Stimulated activated CD4-positive, alpha-beta T cell treated with anti-CD3 and anti-CD28 coated beads, Interleukin-12 subunit alpha, Interleukin-12 subunit beta, amount 100 ng/mL, for 24 hours (primary cell): Measurements from ENCODE around the gene ZNF407.

Experiments
- DNase-seq, 2 experiments: peaks; one replicate each; pipeline ENCODE4 v3.0.0-alpha.2; 2020; ENCODE audit warnings: low read depth in 2 of 2

Gene ZNF407

DNA sequence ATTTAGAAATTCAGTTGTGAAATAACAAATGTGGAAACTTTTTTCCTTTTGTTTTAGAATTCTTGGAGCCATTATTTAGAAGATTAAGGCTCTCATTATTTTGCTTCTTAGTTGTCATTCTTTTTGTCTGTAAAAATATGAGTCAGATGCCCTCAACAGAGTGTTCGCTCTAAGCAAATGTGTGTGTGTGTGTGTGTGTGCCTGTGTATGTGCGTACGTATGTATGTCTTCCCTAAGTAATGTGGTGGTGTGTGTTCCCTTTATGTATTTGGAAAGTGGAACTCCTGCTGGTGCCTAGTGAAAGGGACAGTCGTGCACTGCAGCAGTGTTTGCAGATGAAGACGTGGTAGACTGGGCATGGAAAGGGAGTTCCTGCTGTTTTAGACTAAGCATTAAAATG is 27.5 kb downstream of the ZNF407 start:
- no peak for DNase-seq

DNA sequence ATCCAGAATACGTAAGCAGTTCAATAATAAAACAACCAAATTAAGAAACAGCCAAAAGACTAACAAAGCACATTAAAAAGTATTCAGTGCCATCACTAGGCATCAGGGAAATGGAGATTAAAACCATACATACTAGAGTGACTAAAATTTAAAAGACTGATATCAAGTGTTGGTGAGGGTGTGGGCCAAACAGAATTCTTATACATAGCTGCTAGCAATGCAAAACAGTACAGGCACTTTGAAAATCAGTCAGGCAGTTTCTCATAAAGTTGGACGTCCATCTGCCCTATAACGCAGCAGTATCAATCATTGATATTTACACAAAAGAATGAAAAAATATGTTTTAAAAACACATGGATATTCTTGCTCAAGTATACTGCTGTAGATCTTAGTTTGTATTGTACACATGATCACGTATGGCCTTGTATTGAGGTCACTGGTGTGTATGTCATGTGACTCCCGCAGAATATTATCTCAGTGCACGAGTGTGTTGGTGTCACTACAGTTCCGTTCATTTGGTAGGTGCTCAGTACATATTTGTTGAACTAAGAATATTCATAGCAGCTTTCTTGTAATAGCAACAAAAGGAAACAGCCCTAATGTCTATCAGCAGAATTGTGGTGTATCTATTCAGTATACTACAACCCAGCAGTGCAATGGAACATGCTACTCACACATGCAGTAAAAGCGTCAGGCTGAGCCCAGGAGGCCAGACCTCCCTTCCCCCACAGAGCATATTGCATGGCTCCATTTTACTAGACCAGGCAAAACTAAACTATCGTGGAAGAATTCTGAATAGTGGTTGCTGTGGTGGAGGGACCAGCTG is 28.6 kb downstream of the ZNF407 start:
- no peak for DNase-seq

DNA sequence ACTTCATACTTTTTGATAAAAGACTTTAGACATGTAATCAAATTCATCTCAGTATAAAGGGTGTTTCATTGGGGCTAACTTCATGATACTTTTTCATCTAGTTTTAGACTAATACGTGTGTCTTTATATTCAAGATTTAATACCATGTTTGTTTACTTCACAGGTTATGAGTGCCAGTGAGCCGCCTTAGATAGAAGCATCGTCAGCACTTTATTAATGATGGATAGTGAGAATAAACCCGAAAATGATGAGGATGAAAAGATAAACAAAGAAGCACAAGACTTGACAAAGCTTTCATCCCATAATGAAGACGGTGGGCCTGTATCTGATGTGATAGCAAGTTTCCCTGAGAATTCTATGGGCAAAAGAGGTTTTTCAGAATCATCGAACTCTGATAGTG is 33.1 kb downstream of the ZNF407 start:
- no peak for DNase-seq

DNA sequence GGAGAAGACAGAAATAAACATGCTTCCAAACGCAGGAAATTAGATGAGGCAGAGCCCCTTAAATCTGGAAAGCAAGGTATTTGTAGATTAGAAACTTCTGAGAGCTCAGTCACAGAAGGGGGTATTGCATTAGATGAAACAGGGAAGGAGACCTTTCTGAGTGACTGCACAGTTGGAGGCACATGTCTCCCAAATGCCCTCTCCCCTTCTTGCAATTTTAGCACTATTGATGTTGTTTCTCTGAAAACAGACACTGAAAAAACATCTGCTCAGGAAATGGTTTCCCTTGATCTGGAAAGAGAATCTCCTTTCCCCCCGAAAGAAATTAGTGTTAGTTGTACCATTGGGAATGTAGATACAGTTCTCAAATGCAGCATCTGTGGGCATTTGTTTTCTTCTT is 33.5 kb downstream of the ZNF407 start:
- no peak for DNase-seq

DNA sequence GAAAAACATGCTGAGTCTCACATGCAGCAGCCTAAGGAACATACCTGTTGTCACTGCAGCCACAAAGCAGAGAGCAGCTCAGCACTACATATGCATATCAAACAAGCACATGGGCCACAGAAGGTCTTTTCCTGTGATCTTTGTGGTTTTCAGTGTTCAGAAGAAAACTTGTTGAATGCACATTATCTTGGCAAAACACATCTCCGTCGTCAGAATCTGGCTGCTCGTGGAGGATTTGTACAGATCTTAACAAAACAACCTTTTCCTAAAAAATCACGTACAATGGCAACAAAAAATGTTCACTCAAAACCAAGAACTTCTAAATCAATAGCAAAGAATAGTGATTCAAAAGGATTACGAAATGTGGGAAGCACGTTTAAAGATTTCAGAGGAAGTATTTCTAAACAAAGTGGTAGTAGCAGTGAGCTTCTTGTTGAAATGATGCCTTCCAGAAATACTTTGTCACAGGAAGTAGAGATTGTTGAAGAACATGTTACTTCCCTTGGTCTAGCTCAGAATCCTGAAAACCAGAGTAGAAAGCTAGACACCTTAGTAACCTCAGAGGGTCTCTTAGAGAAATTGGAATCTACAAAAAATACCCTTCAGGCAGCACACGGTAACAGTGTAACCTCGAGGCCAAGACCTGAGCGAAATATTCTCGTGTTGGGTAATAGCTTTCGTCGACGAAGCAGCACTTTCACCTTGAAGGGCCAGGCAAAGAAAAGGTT is 34.1 kb downstream of the ZNF407 start:
- no peak for DNase-seq

DNA sequence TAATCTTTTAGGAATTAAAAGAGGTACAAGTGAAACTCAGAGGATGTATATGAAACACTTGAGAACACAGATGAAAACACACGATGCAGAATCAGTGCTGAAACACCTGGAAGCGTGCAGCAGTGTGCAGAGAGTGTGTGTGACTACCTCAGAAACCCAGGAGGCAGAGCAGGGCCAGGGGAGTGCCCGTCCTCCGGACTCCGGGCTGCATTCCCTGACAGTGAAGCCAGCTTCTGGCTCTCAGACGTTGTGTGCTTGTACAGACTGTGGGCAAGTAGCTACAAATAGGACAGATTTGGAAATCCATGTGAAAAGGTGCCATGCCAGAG is 34.6 kb downstream of the ZNF407 start:
- DNase-seq = no peak

DNA sequence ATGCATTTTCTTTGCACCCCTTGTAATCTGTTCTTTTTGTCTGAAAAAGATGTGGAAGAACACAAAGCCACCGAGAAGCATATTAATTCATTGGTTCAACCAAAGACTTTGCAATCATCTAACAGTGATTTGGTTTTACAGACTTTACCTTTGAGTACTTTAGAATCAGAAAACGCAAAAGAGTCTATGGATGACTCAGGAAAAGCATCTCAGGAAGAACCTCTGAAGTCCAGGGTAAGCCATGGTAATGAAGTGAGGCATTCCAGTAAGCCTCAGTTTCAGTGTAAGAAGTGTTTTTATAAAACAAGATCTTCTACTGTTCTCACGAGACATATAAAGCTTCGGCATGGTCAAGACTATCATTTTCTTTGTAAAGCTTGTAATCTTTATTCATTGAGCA is 35.2 kb downstream of the ZNF407 start:
- no peak for DNase-seq

DNA sequence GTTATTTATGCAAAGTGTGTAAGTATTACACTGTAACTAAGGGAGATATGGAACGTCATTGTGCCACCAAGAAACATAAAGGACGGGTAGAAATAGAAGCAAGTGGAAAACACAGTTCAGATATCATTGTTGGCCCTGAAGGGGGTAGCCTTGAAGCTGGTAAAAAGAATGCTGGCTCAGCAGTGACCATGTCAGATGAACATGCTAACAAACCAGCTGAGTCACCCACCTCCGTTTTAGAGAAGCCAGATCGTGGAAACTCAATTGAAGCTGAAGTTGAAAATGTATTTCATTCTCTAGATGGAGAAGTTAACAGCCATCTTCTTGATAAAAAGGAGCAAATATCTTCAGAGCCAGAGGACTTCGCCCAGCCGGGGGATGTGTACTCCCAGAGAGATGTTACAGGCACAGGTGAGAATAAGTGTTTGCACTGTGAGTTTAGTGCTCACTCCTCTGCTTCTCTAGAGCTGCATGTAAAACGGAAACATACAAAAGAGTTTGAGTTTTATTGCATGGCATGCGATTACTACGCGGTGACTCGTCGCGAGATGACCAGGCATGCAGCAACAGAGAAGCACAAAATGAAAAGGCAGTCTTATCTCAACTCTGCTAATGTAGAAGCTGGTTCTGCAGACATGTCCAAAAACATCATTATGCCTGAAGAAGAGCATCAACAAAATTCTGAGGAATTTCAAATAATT is 36.1 kb downstream of the ZNF407 start:
- no peak for DNase-seq

DNA sequence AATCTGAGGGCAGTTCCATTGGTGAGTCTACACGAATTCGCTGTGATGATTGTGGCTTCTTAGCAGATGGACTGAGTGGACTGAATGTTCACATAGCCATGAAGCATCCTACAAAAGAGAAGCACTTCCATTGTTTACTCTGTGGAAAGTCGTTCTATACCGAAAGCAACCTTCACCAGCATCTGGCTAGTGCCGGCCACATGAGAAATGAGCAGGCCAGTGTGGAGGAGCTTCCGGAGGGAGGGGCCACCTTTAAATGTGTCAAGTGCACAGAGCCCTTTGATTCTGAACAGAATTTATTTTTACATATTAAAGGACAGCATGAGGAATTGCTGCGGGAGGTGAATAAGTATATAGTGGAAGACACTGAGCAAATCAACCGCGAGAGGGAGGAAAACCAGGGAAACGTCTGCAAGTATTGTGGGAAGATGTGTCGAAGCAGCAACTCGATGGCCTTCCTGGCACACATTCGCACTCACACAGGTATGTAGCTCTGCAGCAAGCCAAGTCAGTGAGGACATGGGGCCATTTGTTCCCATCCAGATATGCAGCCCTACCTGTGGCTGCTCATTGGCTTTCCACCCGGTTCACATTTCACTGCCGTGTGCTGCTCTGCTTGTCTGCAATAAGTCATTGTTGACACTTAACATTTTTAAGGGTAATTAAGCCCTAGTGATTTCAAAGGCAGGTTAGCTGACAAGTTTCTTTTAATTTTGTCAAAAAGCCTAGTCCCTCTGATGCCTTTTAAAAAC is 37.7 kb downstream of the ZNF407 start:
- no peak for DNase-seq

DNA sequence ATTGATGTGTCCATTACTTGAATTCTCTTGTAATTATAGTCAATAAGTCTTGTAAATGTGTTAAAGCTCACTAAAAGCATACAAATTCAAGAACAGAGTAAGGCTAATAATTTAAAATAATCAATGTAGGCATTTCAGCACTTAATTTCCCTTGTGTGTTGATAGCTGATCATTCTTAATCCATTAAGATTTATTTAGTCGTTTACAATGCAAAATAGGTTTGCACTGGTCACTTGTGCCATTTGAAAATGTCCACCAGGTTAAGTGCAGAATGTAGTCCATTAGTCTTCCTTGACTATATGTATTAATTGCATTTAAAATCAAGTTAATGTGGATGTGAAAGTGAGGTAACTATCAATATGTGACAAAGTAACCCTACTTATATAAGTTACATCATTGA is 39.4 kb downstream of the ZNF407 start:
- DNase-seq = no peak

DNA sequence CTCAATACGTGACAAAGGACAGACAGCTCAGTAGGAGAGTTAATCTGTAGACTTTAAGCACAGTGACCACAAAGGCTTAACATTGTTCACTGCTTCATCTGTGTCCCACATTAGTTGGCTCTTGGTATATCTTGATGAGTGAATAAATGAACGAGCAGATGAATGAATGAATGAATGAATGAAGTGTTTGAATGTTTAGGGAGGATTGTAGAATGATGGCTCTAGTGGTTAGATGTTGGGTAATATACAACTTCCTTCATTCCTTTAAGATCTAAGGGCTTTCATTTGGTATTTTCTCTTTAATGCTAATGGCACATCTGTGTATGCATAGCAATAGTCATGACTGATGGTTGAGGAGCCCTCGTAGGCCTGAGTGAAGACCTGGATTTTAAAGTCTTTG is 40.5 kb downstream of the ZNF407 start:
- DNase-seq = no peak

DNA sequence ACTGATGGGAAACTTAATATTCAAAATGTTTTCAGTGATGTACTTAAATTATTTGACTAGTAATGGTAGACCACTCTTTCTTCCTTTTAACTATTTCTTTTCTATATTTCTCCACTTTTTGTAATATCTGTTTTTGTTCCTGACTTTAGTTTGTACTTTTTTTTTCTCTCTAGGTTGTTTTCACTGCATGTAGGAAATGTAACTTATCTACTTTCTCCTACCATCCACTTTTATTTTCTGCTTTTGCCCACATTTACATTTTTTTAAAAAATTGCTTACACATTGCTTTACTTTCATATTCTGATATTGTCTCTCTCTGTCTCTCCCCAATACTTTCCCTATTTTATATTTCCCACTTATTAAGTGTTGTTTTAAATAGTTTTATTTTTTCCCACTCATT is 47.0 kb downstream of the ZNF407 start:
- DNase-seq = no peak

DNA sequence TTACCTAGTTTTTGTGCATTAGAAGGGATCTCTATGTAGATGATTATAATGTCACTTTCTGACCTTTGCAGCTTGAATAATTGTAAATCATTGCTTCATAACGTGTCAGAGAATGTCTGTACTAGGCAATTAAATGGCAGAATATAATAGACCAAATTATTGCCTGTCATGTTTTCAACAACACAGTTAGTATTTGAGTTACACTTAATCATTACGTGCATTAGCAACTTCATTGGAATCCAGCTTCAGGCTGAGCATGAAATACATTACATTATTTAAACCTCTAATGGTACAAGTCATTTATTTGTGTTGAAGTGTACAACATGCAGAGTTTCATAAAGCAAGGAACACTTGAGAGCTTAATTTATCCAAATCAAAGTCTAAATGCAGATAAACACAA is 48.0 kb downstream of the ZNF407 start:
- no peak for DNase-seq

DNA sequence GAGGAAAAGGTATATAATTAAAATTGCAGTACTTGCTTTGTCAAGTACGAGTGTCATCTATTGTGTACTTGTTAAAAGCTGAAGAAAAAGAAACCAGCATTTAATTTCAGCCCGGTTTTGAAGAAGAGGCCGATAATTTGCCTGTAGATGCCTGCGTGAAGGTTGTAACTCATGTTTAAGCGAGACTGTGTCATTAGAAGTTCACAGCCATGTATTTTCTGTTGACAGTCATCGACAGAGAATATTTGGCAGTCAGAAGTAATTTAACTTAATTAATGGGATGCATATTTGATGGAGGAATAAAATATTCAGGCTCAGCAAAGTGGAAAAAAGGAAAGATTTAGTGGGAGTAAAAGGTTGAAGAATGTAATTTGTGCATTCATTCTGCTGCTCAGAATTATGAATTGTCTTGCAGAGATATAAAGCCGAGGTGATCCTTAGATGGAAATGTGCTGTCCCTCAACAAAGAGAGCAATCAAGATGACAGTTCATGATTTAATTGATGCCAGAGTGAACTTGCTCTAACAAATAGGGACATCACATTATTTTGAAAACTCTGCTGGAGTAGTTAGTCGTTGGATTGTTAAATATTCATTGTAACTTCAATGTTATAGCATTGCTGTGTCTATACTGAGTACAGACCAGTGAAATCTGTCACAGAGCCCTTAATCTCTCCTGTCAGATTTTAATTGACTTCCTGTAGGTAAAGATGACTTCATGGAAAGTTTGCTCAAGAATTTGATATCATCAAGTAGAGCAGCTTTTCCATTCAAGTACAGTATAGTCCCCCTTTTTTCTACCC is 53.9 kb downstream of the ZNF407 start:
- no peak for DNase-seq

DNA sequence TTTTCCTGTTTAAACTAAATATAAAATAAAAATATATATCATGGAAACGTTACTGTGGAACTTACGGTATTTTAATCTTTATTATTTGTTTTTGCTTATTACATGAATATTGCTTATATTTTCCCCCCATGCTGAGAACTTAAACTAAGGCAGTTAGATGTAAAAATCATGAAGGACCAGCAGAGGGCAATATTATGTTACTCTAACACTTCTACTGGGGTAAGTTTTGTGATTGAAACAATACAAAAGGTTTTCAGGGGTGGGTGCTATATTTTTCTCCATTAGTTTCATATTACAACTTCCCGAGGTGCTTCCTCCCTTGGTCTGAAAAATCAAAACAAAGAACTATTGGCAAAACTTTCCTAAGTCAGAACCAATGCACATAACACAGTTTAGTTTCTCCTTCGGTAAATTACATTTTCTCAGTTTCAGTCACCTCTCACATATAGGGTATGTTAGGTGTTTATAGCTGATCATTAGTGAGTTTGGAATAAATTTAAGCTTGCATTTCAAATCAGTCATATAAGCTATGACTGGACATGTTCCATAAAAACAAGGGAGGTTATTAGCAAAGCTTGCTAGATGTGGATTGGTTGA is 54.8 kb downstream of the ZNF407 start:
- DNase-seq = no peak

DNA sequence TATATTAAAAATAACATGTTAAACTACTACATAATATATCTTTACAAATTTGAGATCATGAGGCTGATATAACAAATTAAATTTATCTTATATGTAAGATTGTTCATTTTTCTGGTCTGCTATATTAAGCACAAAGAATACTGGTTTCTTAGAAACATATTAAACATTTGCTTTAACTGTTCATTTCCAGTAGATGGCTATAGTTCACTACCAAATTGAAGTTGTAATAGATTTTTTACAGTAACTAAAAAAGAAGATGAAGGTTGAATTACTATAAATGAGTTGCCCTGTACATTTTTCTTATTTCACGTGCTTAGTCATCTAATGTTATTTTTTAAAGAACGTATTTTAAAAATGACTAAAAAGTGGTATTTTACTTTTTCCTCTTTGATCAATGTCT is 57.0 kb downstream of the ZNF407 start:
- no peak for DNase-seq

DNA sequence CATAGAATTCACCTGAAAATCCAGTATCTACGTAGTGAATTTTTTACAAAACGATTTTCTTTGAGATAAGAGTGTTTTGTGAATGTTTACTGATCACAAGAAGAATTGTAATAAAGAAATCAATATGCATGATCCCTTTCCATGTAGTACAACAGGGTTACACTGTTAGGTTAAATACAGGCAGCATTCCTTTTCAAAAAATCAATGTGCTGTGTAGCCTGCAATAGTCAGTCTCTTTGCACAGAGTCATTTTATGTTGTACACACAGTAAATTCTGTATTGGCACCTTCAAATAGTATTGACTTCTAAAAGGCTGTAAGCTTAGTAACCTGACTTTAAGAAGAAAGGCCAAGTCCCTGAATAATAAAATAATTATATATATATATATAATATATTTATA is 63.3 kb downstream of the ZNF407 start:
- DNase-seq = no peak

DNA sequence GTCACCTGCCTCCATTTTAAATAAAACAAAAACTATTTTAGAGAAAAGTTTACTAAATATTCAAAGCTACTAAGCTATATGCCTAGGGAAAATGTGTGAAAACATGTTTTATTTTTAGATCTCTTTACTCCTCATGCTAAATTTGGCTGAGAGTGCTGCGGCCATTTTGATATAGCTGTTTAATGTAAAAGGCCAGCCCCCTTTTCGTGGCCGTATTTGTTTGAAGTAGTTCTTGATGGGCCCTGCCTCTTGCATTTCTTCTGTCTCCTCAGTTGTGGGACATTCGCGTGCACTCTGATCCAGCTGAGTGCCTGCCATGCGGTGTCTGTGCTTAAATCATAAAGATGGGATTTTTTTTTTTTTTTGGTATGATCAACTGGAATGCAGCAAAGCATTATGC is 64.0 kb downstream of the ZNF407 start:
- DNase-seq = no peak

DNA sequence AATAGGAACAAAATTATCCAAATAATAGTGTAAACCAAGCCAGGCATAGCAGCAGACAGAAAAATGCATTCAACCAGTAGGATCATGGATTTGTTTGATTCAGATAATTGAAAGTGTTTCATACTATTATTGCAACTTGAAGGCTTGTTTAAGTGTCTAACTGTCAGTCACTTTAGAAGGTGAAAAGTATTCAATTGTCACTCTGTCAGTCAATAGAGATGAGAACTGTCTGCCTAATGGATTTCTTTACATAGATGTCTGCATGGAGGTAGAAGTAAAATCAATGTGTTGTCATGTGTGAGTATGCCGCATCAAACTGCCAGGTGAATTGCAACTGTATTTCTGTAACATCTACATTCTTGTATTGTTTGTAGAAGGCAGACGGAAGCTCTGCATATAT is 65.0 kb downstream of the ZNF407 start:
- no peak for DNase-seq

DNA sequence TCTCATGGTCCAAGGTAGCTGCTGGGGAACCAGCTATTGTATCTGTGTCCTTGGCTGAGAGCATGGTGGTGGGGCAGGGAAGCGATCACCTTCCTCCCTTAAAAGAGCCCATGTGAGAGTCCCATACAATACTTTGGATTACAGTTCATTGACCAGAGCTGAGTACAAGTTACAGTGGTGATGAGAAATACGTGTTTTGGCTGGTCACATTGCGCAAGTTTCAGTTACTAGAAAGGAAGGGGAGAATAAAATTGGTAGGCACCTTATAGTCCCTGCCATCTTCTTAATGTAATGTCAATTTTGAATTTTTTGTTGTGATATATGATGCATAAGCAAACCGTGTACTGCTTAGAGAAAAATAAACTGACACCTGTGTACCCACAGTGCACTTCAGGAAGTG is 67.7 kb downstream of the ZNF407 start:
- DNase-seq = no peak

DNA sequence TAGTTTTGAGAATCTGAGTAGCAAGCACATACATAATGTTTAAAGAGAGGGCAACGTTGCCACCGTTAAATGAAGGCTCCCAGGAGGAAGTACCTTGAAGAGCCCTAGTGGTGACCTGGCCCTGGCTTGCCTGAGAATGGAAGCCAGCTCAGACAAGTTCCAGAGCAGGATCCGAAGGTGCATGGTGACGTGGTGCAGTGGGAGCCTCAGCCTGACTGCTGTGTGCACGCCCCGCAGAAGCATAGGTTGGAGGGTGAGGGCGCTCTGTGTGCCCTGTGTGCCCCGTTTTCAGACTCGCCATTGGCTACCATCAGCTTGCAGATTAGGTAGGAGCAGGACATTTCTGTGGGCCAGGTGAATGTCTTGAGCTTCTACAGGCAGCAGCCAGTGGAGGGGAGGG is 68.2 kb downstream of the ZNF407 start:
- DNase-seq = no peak
